GM19099 (cell line): ENCODE results near the gene AP4M1.

Source experiments
- POLR2A ChIP-seq: IDR thresholded peaks from 3 replicates; pipeline ENCODE4 v1.6.1; 2011; ENCODE audit warnings: low read depth; ENCODE audit not compliant: insufficient read length; ENCODE audit errors: extremely low read depth

AP4M1 gene

DNA sequence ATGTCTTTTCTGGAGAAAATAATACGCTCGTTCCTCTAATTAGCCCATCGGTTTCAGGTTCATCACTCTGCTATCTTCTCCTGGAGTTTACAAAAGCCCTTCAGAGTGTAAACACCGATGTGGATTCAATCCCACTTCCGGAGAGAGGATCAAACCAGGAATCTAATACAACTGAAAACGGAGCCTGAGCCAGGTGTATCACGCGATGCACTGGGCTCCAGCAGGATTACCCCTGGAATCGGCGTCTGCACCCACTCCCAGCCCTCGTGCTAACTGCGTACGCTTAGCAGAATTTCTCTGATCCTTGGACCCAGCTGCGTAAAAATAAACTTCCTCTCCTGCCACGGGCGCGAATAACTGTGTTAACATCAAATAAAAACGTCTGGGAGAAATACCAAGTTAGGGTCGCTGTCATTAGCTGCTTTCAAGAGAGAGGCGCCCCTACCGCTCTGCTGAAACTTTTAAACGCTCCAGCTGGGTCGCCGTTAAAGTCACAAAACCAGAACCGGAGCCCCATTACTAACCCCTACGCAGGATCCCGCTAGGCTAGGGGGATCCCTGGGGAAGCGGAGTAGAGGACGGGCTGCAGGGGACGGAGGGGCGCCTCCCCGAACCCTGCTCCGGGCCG lies 20.4 kb upstream of the AP4M1 start:
- TF ChIP-seq POLR2A, result no peak

DNA sequence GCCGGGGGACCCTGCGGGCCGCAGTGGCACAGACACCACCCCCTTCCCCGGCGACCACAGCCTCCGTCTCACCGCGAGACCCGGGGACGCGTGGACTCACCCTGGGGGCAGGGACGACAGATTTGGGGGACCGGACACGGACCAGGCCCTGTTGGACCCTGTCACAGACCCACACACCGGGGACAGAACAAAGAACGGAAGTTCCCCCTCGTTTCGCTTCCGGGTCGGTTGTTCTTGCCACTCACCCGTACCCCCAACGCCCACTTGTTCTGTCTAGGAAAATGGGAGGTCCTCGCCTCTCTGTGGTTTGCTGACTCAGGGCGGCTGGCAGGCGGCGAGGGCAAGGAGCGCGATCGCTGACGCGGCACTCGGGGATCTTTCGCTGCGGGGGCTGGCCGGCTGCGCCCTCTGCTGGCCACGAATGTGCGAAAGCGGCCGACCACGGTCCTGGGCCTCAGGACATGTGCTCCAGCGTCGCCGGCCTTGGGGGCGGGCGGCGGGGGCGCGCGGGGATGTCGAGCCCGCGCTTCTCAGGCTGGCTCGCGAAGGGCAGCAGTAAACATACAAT lies 19.8 kb upstream of the AP4M1 start, which contains the start of gene ZNF3:
ZNF3 (minus strand) TSS at position 189 of the 568 bp plus-strand sequence. CDS start 4,366 bp downstream, outside the sequence.
- TF ChIP-seq POLR2A, result peak; percentile 92

DNA sequence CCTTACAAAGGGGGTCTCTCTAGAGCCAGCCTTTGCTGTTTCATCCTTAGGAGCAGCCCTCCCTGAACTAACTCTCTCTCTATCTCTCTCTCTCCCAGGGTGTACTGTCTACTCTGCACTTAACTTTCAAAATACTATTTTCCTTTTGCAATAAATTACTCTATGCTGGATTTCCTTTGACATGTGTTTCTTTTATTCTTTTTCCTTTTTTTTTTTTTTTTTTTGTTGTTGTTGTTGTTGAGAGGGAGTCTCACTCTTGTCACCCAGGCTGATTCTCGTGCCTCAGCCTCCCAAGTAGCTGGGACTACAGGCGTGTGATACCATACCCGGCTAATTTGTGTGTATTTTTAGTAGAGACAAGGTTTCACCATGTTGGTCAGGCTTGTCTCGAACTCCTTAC lies 18.5 kb upstream of the AP4M1 start:
- no peak for TF ChIP-seq POLR2A

DNA sequence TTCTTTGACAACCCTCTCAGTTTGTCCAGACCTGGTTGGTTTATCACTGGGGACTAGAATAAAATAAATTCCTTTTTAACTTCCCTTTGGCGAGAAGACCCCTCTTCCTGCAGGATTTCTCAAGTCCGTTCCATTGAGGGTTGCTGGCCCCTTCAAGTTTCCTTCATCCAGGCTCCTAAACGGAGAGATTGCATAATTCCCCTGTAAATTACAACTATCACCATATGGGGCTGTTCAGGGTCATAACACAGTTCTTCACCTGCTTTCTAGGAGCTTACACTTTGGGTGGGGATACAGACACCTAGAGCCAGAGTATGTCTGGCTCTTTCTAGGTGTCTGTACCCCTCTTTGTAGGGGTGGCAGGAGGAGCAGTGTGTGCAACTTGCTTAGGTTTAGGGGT lies 15.9 kb upstream of the AP4M1 start:
- no peak for TF ChIP-seq POLR2A

DNA sequence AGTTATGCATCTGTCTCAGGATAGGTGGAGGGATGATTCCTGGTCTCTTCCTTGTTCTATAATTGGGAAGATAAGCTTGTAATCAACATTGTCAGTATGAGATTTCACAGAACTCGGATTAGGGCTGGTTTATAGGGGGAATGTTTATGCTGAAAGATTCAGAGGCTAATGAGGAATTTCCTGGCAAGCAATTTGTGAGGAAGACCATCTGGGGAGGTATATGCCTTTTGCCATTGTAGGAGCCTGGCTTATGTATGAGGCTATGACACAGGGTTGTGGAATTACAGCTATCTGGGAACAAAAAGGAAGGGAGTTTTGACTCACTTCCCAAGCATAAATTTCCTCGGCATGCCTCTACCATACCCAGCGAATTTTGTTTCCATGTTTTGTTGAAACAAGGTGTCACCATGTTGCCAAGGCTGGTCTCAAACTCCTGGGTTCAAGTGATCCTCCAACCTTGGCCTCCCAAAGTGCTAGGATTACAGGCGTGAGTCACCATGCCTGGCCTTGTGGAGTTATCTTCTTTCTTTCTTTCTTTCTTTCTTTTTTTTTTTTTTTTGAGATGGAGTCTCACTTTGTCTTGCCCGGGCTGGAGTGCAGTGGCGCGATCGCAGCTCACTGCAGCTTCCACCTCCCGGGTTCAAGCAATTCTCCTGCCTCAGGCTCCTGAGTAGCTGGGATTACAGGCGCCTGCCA lies 14.2 kb upstream of the AP4M1 start:
- no peak for TF ChIP-seq POLR2A

DNA sequence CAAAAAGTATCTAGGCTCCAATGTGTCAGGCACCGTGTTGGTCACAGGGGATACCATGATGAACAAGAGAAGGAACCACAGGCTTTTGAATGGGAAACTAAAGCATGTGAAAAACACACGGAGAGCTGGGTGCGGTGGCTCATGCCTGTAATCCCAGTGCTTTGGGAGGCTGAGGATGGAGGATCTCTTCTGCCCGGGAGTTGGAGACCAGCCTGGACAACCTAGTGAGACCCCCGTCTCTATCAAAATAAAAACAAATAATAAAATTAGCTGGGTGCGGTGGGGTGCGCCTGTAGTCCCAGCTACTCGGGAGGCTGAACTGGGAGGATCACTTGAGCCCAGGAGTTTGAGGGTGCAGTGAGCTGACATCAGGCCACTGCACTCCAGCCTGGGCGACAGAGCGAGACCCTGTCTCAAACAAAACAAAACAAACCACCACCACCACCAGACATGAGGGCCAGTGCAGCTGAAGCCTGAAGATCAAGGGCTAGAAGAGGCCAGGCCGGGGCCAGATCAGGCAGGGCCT lies 13.3 kb upstream of the AP4M1 start:
- no peak for TF ChIP-seq POLR2A

DNA sequence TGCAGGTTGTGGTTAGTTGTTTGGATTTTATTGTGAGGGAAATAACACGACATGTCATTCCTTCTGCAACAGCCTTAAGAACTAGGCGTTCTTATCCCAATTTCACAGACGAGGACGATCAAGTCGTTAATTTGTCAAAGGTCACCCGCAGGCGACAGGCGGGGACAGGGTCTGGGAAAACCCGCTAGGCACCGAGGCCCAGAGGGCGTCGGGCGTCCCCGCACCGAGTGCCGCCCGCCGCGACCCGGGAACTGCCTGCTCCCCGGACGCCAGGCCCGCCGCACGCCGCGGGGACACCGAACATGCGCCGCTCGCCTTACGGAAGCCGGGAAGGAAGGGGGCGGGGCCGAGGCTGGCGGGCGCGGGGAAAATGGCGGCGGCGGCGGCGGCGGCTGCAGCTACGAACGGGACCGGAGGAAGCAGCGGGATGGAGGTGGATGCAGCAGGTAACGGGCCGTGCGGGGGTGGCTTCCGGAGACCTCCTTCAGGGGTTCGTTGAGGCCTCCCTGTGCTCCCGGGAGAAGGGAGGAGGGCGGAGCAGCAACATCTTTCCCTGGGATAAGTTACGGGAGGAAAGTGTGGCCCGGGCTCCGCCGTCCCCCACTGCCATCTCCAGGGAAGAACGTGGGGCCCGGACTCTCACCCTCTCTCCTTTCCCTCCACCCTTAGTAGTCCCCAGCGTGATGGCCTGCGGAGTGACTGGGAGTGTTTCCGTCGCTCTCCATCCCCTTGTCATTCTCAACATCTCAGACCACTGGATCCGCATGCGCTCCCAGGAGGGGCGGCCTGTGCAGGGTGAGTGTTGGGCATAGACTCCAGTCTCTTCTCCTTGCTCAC lies 12.6 kb upstream of the AP4M1 start, which contains the start of gene COPS6:
COPS6 (plus strand) TSS at position 349 of the 837 bp plus-strand sequence; CDS start at position 371, 22 bp downstream.
- peak; percentile 93 for TF ChIP-seq POLR2A

DNA sequence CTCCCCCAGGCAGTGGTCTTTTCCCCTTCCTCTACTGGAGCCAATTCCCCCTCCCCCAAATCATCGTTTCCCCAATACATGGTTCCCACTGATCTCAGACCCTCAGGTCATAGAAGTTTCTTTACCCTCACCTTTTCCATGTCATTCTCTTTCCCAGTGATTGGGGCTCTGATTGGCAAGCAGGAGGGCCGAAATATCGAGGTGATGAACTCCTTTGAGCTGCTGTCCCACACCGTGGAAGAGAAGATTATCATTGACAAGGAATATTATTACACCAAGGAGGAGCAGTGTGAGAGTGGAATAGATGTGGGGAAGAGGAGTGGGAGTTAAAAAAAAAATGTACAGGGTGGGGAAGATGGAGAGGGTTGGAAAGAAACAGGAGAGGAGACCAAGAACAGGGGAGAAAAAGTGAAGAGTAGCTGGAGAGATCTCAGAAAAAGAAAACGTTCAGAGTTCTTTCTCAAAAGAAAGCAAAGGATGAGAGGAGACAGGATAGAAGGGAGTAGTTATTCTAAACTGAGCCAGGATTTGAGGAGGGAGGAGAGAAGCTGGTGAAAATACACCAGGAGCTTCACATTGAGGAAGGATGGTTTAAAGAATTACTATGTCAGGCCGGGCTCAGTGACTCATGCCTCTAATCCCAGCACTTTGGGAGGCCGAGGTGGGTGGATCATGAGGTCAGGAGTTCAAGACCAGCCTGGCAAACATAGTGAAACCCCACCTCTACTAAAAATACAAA lies 11.8 kb upstream of the AP4M1 start:
- TF ChIP-seq POLR2A, result no peak

DNA sequence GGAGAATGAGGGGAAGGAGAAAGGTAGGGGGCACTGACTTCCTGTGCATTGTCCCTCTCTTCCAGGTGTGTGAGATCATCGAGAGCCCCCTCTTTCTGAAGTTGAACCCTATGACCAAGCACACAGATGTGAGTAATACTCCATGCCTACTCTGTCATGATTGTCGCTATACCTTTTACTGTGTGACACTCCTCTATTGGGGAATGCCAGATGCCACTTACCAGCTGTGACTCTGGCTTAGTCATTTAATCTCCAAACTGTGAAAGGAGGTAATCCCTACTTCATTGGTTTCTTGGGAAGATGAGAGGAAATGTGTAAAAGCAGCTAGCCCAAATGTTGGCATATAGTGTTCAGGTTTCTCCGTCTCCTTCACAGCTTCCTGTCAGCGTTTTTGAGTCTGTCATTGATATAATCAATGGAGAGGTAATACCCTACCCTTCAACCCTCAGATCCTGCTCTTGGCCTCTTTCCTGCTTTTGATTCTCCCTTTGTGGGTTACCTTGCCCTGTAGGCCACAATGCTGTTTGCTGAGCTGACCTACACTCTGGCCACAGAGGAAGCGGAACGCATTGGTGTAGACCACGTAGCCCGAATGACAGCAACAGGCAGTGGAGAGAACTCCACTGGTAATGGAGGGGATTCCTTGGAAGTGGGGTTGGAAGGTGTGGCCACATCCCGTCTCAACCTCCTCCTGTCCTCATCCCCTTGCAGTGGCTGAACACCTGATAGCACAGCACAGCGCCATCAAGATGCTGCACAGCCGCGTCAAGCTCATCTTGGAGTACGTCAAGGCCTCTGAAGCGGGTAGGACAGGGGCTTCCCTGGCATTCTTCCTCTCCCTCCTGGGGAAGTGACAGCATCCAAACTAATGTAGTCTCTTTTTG lies 10.7 kb upstream of the AP4M1 start:
- TF ChIP-seq POLR2A, result no peak

DNA sequence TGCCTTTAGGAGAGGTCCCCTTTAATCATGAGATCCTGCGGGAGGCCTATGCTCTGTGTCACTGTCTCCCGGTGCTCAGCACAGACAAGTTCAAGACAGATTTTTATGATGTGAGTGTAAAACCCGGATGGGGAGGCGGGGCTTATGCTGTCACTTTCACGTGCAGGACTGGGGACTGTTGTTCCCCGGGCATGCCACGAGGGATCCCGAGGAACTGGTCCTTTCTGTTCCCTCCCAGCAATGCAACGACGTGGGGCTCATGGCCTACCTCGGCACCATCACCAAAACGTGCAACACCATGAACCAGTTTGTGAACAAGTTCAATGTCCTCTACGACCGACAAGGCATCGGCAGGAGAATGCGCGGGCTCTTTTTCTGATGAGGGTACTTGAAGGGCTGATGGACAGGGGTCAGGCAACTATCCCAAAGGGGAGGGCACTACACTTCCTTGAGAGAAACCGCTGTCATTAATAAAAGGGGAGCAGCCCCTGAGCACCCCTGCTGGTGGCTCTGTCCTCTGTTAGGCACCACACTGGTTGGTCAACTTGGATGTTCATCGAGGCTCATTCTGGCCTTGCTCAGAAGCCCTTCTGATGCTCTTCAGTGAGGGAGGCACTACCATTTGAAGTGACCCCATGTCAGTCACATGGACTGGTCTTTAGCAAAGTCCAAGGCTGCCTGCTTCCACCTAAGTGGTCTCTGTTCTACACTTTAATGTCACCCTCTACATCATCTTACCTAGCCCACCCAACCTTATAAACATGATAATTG lies 9.8 kb upstream of the AP4M1 start:
- peak; percentile 37 for TF ChIP-seq POLR2A

DNA sequence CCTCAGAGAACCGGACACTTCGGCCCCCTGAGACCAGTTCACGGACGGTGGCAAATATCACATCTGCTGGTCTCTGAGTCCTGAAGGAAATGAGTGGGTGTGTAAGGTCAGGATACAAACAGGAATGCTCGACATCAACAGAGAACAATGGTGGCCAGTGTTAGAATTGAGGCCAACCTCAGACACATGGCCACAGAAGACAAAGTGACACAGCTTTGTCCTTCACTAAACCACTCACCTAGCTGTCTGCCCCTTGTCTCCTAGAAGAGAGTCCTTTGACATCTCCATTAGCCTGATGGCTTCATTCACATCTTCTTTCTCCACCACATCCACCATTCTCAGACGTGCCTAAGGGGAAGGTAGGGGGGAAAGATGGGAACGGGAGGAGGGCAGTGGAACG lies 8.4 kb upstream of the AP4M1 start:
- peak; percentile 7 for TF ChIP-seq POLR2A

DNA sequence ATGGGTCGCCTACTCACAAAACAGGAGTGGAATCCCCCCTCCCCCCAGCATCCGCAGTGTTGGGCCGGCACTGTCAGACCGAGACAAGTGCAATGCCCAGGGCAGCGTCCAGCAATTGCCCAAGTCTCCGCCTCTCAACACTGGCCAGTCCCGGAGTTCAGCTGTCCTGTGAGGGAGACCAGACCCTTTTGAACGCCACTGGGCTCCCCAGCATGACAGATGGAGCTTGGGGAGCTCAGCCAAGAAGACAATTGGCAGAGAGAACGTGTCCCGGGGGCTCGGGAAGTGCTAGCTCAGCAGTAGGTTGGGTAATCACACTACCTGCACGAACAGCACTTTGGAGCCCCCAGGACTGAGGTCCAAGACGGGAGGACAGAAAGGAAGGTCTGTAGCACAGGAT lies 7.9 kb upstream of the AP4M1 start:
- TF ChIP-seq POLR2A, result peak; percentile 11
